ENCODE data around the gene ACSF3. TPM values are rescaled to one million over a fixed set of nuclear protein-coding genes. Genes with fewer than 3 reads are reported as not detected.

Gene ACSF3
- total and polyA plus RNA-seq, 7 donors = 19.7 to 42.2 (median 28.2) TPM

DNA sequence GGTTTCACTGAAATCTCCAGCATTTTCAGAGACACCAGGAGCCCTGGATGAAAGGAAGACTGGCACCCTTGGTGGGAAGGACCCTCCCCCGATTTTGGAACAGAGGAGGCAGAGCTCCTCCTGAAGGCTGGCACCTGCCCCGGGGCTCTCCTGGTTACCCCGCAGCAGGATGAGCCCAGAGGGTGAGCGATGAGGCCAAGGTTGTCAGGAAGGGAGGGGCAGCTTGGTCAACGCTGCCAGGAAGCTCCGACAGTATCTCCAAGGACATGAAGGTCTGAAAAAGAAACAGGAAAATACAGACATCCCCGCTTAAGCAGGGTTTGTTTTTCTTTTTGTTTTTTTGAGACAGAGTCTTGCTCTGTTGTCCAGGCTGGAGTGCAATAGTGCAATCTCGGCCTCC is 15.5 kb upstream of the ACSF3 start:
- intact Hi-C loops (cut with DNase I) = no loop called here
- DNase-seq = no peak
- TF ChIP-seq POLR2AphosphoS5 (IDR thresholded peaks at IDR 0.05) (no peak), POLR2A (IDR thresholded peaks at IDR 0.05) (no peak), EP300 (IDR thresholded peaks at IDR 0.05) (no peak)
- TF ChIP-seq, protein P1, sequence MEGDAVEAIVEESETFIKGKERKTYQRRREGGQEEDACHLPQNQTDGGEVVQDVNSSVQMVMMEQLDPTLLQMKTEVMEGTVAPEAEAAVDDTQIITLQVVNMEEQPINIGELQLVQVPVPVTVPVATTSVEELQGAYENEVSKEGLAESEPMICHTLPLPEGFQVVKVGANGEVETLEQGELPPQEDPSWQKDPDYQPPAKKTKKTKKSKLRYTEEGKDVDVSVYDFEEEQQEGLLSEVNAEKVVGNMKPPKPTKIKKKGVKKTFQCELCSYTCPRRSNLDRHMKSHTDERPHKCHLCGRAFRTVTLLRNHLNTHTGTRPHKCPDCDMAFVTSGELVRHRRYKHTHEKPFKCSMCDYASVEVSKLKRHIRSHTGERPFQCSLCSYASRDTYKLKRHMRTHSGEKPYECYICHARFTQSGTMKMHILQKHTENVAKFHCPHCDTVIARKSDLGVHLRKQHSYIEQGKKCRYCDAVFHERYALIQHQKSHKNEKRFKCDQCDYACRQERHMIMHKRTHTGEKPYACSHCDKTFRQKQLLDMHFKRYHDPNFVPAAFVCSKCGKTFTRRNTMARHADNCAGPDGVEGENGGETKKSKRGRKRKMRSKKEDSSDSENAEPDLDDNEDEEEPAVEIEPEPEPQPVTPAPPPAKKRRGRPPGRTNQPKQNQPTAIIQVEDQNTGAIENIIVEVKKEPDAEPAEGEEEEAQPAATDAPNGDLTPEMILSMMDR (IDR thresholded peaks at IDR 0.05) = no peak
- peaks cover 0 to 2% (median 0%) of the 10 kb centered on the region in 4 donors for H3K4me1 ChIP-seq
- H3K27me3 ChIP-seq = no peaks in the 10 kb centered on the region
- H3K27ac ChIP-seq = no peak overlapping the region
- 69 to 73% methylated on average over 8 of the region's 8 CpGs for WGBS, 2 donors
- H3K36me3 ChIP-seq = no peaks in the 10 kb centered on the region
- H3K4me3 ChIP-seq = no peak overlapping the region
- H3K9me3 ChIP-seq = no peaks in the 10 kb centered on the region

DNA sequence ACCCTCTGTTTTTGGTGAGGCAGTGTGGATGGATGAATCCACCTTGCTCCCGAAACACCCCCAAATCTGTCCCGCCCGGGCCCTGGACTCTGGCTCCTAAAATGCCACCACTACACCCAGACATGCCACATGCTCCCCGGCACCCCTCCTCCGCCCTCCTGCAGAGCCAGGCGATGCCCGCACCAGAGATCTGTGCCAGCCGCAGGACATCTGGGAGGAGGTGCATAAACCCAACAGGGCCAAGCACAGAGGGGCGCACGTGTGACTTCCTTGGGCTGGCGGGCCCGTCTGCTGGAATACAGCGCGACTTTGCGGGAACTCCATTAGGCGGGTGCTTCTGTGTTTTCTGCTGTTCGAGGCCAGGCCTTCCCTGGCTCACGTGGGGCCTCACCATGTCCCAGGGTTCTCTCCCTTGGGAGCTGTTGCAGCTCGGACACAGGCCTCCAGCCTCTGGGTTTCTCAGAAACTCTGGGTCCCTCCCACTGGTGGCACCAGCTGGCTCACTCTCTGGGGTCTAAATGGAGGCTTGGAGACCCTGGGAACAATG is 14.1 kb upstream of the ACSF3 start:
- Histone ChIP-seq H3K27me3 (no peaks in the 10 kb centered on the region), H3K9me3 (no peaks in the 10 kb centered on the region), H3K4me3 (no peak overlapping the region), H3K36me3 (no peaks in the 10 kb centered on the region), H3K27ac (no peak overlapping the region), H3K4me1 (no peaks in the 10 kb centered on the region)
- no peak for DNase-seq
- 91 to 92% methylated on average over 19 of the region's 19 CpGs for WGBS, 2 donors
- TF ChIP-seq POLR2A (IDR thresholded peaks at IDR 0.05) = no peak
- no peak for TF ChIP-seq EP300 (IDR thresholded peaks at IDR 0.05)
- TF ChIP-seq, protein P1 (IDR thresholded peaks at IDR 0.05) = no peak
- TF ChIP-seq POLR2AphosphoS5 (IDR thresholded peaks at IDR 0.05) = no peak
- intact Hi-C loops (cut with DNase I) = no loop called here

DNA sequence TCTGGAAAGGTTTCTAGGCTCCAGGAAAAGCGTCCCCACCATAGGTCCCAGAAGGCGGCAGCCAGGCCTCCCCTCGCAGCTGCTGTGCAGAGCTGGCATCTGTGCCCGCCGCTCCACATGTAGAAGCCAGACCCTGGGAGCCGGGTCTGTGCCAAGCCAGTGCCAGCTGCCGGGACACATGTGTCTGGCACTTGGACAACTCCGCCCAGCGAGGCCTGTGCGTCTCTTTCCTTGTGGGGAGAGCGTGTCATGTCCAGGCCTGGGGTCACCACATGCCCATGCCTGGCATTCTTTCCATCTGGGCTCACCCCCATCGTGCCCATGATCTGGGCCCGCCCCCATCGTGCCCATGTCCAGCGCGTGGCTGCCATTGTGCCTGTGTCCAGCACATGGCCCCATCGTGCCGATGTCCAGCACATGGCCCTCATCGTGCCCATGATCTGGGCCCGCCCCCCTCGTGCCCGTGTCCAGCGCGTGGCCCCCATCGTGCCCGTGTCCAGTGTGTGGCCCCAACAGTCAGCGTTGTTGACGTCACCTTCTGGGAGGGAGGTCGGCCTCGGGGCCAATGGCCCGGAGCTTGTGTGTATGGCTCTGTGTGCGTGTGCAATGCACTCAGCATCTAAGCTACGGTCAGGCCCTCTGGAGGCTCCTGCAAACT is 13.3 kb upstream of the ACSF3 start:
- intact Hi-C loops (cut with DNase I) = no loop called here
- no peak overlapping the region for H3K27ac ChIP-seq
- H3K27me3 ChIP-seq = peaks cover 0 to 6% (median 3%) of the 10 kb centered on the region in 3 donors
- no peak for DNase-seq
- TF ChIP-seq EP300 (IDR thresholded peaks at IDR 0.05) (no peak), POLR2AphosphoS5 (IDR thresholded peaks at IDR 0.05) (no peak), POLR2A (IDR thresholded peaks at IDR 0.05) (no peak)
- H3K36me3 ChIP-seq = no peaks in the 10 kb centered on the region
- no peaks in the 10 kb centered on the region for H3K9me3 ChIP-seq
- H3K4me1 ChIP-seq = no peaks in the 10 kb centered on the region
- WGBS, 2 donors = 94 to 95% methylated on average over 33 of the region's 33 CpGs
- H3K4me3 ChIP-seq = no peak overlapping the region

DNA sequence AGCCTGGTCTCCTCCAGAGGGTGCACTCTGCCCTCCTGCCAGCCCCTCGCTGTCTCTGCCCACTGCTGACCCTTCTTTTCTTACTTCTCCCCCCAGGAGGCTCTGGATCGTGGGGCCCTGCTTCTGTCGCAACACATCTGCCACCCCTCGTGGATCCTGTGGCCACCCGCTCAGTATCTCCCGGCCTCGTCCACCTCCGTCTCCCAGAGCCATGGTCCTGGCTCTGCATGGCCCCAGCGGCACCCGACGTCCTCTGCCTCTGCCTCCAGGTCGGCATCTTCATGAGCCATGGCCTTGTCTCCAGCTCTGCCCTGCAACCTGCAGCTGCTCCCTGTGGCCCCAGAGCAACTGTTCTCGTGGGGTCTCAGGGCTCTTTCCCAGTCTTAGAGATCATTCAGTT is 12.1 kb upstream of the ACSF3 start:
- DNase-seq = no peak
- Histone ChIP-seq H3K27ac (no peak overlapping the region), H3K9me3 (no peaks in the 10 kb centered on the region), H3K36me3 (no peaks in the 10 kb centered on the region), H3K27me3 (peaks cover 0 to 18% (median 7%) of the 10 kb centered on the region in 3 donors), H3K4me3 (no peak overlapping the region), H3K4me1 (no peaks in the 10 kb centered on the region)
- intact Hi-C loops (cut with DNase I) = no loop called here
- 90 to 92% methylated on average over 13 of the region's 13 CpGs for WGBS, 2 donors
- TF ChIP-seq, protein P1 (IDR thresholded peaks at IDR 0.05) = no peak
- TF ChIP-seq POLR2A (IDR thresholded peaks at IDR 0.05) = no peak
- TF ChIP-seq POLR2AphosphoS5 (IDR thresholded peaks at IDR 0.05) = no peak
- TF ChIP-seq EP300 (IDR thresholded peaks at IDR 0.05) = no peak

DNA sequence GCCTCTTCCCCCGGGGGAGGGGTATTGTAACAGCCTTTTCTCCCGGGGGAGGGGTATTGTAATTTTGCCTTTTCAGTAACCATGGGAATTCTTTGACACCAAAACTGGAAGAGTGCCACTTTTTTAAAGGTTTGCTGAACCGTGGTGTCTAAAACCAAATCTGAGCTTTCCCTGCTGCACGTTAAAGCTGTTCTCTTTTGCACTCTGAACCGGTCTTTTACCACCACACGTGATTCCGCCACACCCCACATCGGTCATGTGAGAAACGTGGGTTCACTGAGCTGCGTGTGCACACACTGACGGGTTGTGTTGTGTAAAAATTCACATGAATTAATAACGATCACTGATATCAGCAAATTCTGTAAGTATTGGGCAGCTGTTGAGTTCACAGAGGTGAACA is 9.2 kb upstream of the ACSF3 start:
- Histone ChIP-seq H3K27me3 (peaks cover 4 to 45% (median 21%) of the 10 kb centered on the region in 3 donors), H3K4me3 (no peak overlapping the region), H3K27ac (no peak overlapping the region), H3K9me3 (no peaks in the 10 kb centered on the region), H3K4me1 (no peaks in the 10 kb centered on the region), H3K36me3 (no peaks in the 10 kb centered on the region)
- DNase-seq = no peak
- TF ChIP-seq POLR2A (IDR thresholded peaks at IDR 0.05) = no peak
- no peak for TF ChIP-seq EP300 (IDR thresholded peaks at IDR 0.05)
- TF ChIP-seq, protein P1 (IDR thresholded peaks at IDR 0.05) = no peak
- TF ChIP-seq POLR2AphosphoS5 (IDR thresholded peaks at IDR 0.05) = no peak
- intact Hi-C loops (cut with DNase I) = no loop called here
- 19 to 61% methylated on average over 12 of the region's 12 CpGs for WGBS, 2 donors

Measured in sigmoid colon (tissue), 7 donors.